Measurements from ENCODE around the gene B3GNT8. TPM values are rescaled to one million over a fixed set of nuclear protein-coding genes. Genes with fewer than 3 reads are reported as not detected.

B3GNT8 gene
- total RNA-seq, 1 experiment from 2014 or later: 0.10 TPM

DNA sequence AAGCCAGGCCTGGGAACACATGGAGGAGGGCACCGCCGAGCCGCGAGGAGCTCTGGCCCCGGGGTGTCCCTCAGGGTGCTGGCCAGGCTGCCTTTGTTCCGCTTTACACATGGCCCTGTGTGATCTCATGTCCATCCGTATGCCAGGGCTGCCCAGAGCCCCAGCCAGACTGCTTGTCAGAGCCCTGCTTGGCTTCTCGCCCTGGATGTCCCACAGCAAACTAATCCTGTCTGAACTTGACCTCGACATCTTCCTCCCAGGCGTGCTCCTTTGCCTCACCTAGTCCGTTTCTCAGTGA is 15.3 kb downstream of the B3GNT8 start:
- BruUV-seq (replicated peaks): no TSS peak
- in situ Hi-C loops (cut with HindIII; ENCODE audit: low pct_unique_long_range_greater_than_20kb, low sequenced_read_pairs): no loop called here
- DNase-seq (ENCODE audit: low read depth, low spot score) (no peak), ATAC-seq (no peak)
- ChIA-PET POLR2A (no interaction called here), CTCF (no interaction called here)
- no peaks in the 10 kb centered on the region for H3K27me3 ChIP-seq (ENCODE audit: control insufficient read depth, insufficient read depth, low read length)
- no peaks in the 10 kb centered on the region for H3K9me3 ChIP-seq (ENCODE audit: control insufficient read depth, insufficient read depth, low read depth, low read length)
- TF ChIP-seq SIN3A (IDR thresholded peaks at IDR 0.05; ENCODE audit: borderline replicate concordance, insufficient read depth, low read depth, low read length) (no peak), TCF7L2 (IDR thresholded peaks at IDR 0.05; ENCODE audit: low read depth, low read length) (no peak), POLR2AphosphoS5 (IDR thresholded peaks at IDR 0.05; ENCODE audit: low read depth, low read length) (no peak)
- TF ChIP-seq, protein P1, sequence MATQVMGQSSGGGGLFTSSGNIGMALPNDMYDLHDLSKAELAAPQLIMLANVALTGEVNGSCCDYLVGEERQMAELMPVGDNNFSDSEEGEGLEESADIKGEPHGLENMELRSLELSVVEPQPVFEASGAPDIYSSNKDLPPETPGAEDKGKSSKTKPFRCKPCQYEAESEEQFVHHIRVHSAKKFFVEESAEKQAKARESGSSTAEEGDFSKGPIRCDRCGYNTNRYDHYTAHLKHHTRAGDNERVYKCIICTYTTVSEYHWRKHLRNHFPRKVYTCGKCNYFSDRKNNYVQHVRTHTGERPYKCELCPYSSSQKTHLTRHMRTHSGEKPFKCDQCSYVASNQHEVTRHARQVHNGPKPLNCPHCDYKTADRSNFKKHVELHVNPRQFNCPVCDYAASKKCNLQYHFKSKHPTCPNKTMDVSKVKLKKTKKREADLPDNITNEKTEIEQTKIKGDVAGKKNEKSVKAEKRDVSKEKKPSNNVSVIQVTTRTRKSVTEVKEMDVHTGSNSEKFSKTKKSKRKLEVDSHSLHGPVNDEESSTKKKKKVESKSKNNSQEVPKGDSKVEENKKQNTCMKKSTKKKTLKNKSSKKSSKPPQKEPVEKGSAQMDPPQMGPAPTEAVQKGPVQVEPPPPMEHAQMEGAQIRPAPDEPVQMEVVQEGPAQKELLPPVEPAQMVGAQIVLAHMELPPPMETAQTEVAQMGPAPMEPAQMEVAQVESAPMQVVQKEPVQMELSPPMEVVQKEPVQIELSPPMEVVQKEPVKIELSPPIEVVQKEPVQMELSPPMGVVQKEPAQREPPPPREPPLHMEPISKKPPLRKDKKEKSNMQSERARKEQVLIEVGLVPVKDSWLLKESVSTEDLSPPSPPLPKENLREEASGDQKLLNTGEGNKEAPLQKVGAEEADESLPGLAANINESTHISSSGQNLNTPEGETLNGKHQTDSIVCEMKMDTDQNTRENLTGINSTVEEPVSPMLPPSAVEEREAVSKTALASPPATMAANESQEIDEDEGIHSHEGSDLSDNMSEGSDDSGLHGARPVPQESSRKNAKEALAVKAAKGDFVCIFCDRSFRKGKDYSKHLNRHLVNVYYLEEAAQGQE (IDR thresholded peaks at IDR 0.05; ENCODE audit: insufficient read depth in 1 of 2, low read depth in 2 of 2, low read length in 1 of 2): no peak
- H3K36me3 ChIP-seq (ENCODE audit: control insufficient read depth, insufficient read depth, low read length): no peaks in the 10 kb centered on the region
- no peak overlapping the region for H3K27ac ChIP-seq (ENCODE audit: low read length)
- intact Hi-C loops (cut with micrococcal nuclease; ENCODE audit: unreplicated experiment): no loop called here
- H3K4me1 ChIP-seq (ENCODE audit: control insufficient read depth, insufficient read depth, low read length): no peaks in the 10 kb centered on the region
- no peak overlapping the region for H3K4me3 ChIP-seq (ENCODE audit: low read depth in 2 of 2, low read length in 2 of 2)

DNA sequence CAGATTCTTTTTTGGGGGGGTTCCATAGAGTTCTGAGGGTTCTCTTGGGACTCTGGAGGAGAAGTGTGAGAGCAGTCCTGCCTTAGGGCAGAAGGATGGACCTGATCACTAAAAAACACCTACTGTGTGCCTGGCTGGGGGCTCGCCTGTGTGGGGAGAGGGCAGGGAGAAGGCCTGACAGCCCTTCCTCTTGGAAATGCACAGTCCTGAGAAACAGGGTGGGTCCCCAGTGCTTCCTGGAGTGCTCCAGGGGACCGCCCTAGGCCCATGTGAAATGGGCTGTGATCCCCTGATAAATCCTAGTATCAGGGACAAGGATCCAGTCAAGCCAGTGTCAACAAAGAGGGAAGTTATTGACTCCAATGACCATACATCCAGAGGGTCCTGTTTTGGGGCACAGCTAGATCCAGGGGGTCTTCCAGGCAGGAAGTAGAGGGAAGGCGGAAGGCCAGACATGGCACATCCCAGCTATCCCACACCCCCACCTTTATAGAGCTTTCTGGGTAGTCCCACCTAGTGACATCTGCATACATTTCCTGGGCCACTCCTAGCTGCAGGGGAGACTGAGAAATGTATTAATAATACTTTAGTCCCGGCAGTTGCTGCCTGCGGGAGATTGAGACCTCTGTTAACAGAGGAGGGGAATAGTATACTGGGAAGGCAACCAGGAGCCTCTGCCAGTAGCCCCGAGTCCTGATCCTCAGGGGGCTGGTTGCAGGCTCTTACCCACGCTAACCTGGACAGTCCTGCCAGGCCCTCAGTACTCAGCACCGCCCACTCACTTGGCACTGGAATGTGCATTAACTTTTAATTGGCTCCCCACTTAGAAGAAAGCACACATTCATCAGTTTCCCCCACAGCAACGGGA is 15.8 kb downstream of the B3GNT8 start:
- DNase-seq (ENCODE audit: low read depth, low spot score): no peak
- Histone ChIP-seq H3K36me3 (ENCODE audit: control insufficient read depth, insufficient read depth, low read length) (no peaks in the 10 kb centered on the region), H3K27ac (ENCODE audit: low read length) (no peak overlapping the region), H3K9me3 (ENCODE audit: control insufficient read depth, insufficient read depth, low read depth, low read length) (no peaks in the 10 kb centered on the region), H3K27me3 (ENCODE audit: control insufficient read depth, insufficient read depth, low read length) (no peaks in the 10 kb centered on the region), H3K4me1 (ENCODE audit: control insufficient read depth, insufficient read depth, low read length) (no peaks in the 10 kb centered on the region), H3K4me3 (ENCODE audit: low read depth in 2 of 2, low read length in 2 of 2) (no peak overlapping the region)
- ATAC-seq: no peak
- ChIA-PET CTCF (no interaction called here), POLR2A (no interaction called here)
- no TSS peak for BruUV-seq (replicated peaks)
- in situ Hi-C loops (cut with HindIII; ENCODE audit: low pct_unique_long_range_greater_than_20kb, low sequenced_read_pairs): no loop called here
- intact Hi-C loops (cut with micrococcal nuclease; ENCODE audit: unreplicated experiment): no loop called here
- TF ChIP-seq, protein P2, sequence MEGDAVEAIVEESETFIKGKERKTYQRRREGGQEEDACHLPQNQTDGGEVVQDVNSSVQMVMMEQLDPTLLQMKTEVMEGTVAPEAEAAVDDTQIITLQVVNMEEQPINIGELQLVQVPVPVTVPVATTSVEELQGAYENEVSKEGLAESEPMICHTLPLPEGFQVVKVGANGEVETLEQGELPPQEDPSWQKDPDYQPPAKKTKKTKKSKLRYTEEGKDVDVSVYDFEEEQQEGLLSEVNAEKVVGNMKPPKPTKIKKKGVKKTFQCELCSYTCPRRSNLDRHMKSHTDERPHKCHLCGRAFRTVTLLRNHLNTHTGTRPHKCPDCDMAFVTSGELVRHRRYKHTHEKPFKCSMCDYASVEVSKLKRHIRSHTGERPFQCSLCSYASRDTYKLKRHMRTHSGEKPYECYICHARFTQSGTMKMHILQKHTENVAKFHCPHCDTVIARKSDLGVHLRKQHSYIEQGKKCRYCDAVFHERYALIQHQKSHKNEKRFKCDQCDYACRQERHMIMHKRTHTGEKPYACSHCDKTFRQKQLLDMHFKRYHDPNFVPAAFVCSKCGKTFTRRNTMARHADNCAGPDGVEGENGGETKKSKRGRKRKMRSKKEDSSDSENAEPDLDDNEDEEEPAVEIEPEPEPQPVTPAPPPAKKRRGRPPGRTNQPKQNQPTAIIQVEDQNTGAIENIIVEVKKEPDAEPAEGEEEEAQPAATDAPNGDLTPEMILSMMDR (IDR thresholded peaks at IDR 0.05): no peak
- TF ChIP-seq, protein P1 (IDR thresholded peaks at IDR 0.05; ENCODE audit: insufficient read depth in 1 of 2, low read depth in 2 of 2, low read length in 1 of 2): no peak
- TF ChIP-seq POLR2AphosphoS5 (IDR thresholded peaks at IDR 0.05; ENCODE audit: low read depth, low read length) (no peak), TCF7L2 (IDR thresholded peaks at IDR 0.05; ENCODE audit: low read depth, low read length) (no peak), SIN3A (IDR thresholded peaks at IDR 0.05; ENCODE audit: borderline replicate concordance, insufficient read depth, low read depth, low read length) (no peak)
